ENCODE measurements around the gene GPR162.
A peak's percentile ranks its signal among the peaks of the same experiment; 100 is the strongest.

The GPR162 gene

GRCh38 chr12:6823182-6824084, 1.8 kb downstream of the GPR162 start:
- no peak for DNase-seq

GRCh38 chr12:6824085-6824775, 2.6 kb downstream of the GPR162 start:
- no peak for DNase-seq

- no peak for DNase-seq
These were observed 3.3 kb downstream of the GPR162 start for GRCh38 chr12:6824901-6825381.

GRCh38 chr12:6825398-6826124, 3.9 kb downstream of the GPR162 start:
- peak; percentile 73 to 87 for DNase-seq

- DNase-seq = no peak
These were observed 4.6 kb downstream of the GPR162 start for GRCh38 chr12:6826125-6826733.

- no peak for DNase-seq
These were observed 5.3 kb downstream of the GPR162 start for GRCh38 chr12:6826734-6827436.

- peak; percentile 50 to 55 for DNase-seq
These were observed 5.9 kb downstream of the GPR162 start for GRCh38 chr12:6827437-6827911.

GRCh38 chr12:6827982-6828780, 6.6 kb downstream of the GPR162 start, which contains the start of gene P3H3:
Gene P3H3, plus strand, starts transcription at chr12:6828407. Its CDS starts 34 bp downstream, at chr12:6828441.
- DNase-seq = no peak

- peak; percentile 31 to 45 for DNase-seq
These were observed 7.3 kb downstream of the GPR162 start for GRCh38 chr12:6828781-6829535.

GRCh38 chr12:6829536-6830220, 8.1 kb downstream of the GPR162 start:
- no peak for DNase-seq

GRCh38 chr12:6830286-6830890, 8.8 kb downstream of the GPR162 start:
- no peak for DNase-seq

- no peak for DNase-seq
These were observed 9.4 kb downstream of the GPR162 start for GRCh38 chr12:6830999-6831398.

- no peak for DNase-seq
These were observed 9.9 kb downstream of the GPR162 start for GRCh38 chr12:6831450-6831995.

GRCh38 chr12:6832125-6832524, 10.5 kb downstream of the GPR162 start:
- DNase-seq = no peak

GRCh38 chr12:6833189-6833890, 11.7 kb downstream of the GPR162 start:
- DNase-seq = no peak

GRCh38 chr12:6834254-6834653, 12.6 kb downstream of the GPR162 start:
- DNase-seq = no peak

GRCh38 chr12:6834873-6835272, 13.3 kb downstream of the GPR162 start:
- no peak for DNase-seq

GRCh38 chr12:6836851-6837250, 15.2 kb downstream of the GPR162 start:
- DNase-seq = no peak
